ENCODE measurements around the gene ODAD2. TPM values are rescaled to one million over a fixed set of nuclear protein-coding genes. Genes with fewer than 3 reads are reported as not detected.

The ODAD2 gene
- total and polyA plus RNA-seq, 12 donors: 0.41 to 1.7 (median 1.0) TPM; not detected in 5

DNA sequence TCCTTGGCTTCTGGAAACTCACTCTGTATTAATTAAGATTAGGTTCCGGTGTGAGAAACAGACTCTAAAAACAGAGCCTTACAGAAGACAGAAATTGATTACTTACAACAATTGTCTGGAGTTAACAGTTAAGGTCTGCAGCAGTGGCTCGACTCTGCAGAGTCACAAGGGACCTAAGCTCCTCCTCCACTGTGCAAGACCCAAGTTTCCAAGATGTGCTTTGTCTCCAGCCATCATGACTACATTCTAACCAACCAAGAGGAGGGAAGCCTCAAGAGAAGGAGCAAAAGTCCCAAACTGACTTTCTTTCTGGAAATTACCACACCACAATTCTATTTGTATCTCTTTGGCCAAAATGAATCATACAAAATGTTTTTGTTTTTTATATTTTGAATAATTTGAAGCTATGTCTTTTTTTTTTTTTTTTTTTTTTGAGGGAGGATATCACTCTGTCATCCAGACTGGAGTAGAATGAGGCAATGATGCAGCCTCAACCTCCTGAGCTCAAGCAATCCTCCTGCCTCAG lies 14.2 kb upstream of the ODAD2 start:
- intact Hi-C loops (cut with DNase I): no loop called here
- peaks cover 0 to under 1% (median 0%) of the 10 kb centered on the region in 7 donors for H3K27me3 ChIP-seq
- no peak overlapping the region for H3K4me3 ChIP-seq
- H3K27ac ChIP-seq: no peak overlapping the region
- peaks cover 0 to 7% (median 0%) of the 10 kb centered on the region in 11 donors for H3K9me3 ChIP-seq
- DNase-seq (no peak), ATAC-seq (no peak)
- TF ChIP-seq, protein P1, sequence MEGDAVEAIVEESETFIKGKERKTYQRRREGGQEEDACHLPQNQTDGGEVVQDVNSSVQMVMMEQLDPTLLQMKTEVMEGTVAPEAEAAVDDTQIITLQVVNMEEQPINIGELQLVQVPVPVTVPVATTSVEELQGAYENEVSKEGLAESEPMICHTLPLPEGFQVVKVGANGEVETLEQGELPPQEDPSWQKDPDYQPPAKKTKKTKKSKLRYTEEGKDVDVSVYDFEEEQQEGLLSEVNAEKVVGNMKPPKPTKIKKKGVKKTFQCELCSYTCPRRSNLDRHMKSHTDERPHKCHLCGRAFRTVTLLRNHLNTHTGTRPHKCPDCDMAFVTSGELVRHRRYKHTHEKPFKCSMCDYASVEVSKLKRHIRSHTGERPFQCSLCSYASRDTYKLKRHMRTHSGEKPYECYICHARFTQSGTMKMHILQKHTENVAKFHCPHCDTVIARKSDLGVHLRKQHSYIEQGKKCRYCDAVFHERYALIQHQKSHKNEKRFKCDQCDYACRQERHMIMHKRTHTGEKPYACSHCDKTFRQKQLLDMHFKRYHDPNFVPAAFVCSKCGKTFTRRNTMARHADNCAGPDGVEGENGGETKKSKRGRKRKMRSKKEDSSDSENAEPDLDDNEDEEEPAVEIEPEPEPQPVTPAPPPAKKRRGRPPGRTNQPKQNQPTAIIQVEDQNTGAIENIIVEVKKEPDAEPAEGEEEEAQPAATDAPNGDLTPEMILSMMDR (IDR thresholded peaks at IDR 0.05): no peak
- H3K4me1 ChIP-seq: no peaks in the 10 kb centered on the region
- H3K36me3 ChIP-seq: no peaks in the 10 kb centered on the region
- WGBS, 2 donors: 40 to 42% methylated on average over 2 of the region's 2 CpGs

DNA sequence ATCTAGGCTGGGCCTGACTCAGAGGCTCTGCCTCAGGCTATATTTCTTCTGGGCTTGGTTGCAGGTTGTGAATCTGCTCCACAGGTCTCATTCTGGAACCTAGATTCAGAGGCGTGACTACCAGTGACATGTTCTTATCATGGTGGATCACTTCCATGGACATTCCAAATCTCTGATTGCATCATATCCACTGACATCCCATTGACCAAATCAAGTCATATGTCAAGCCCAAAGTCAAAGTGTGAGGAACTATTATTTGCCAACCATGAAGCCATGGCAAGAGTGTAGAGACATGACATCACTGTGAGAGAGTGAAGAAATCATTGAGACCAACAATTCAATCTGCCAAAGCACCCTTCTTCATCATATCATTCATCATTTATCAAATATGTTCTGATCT lies 11.9 kb upstream of the ODAD2 start:
- 87 to 95% methylated on average over 1 of the region's 1 CpG for WGBS, 2 donors
- Histone ChIP-seq H3K9me3 (peaks cover 0 to 7% (median 0%) of the 10 kb centered on the region in 11 donors), H3K4me1 (no peaks in the 10 kb centered on the region), H3K4me3 (no peak overlapping the region), H3K27me3 (peaks cover 0 to 7% (median 0%) of the 10 kb centered on the region in 7 donors), H3K27ac (no peak overlapping the region), H3K36me3 (no peaks in the 10 kb centered on the region)
- DNase-seq: no peak
- no peak for ATAC-seq
- TF ChIP-seq, protein P1 (IDR thresholded peaks at IDR 0.05): no peak
- intact Hi-C loops (cut with DNase I): no loop called here

DNA sequence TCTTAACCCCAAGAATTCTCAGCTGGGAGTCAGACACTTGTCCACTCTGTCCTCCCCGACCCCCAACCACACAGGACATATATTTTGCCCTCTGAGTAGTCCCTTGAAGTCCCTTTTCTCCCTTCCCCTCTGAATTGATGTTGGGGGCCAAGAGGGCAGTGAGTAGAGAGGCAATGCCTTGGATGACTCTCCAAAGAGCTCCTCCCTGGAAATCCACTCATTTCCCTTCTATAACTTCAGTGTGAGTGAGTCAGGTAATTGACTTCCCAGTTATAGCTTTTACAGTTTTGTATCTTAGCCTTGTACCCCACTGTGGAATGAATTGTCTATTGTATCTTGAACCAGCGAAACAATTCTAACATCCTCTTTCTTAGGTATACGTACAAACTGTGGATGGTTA lies 9.2 kb upstream of the ODAD2 start:
- H3K4me1 ChIP-seq: no peaks in the 10 kb centered on the region
- ATAC-seq: no peak
- intact Hi-C loops (cut with DNase I): no loop called here
- H3K36me3 ChIP-seq: no peaks in the 10 kb centered on the region
- TF ChIP-seq, protein P1 (IDR thresholded peaks at IDR 0.05): no peak
- H3K9me3 ChIP-seq: no peaks in the 10 kb centered on the region
- 79 to 81% methylated on average over 3 of the region's 3 CpGs for WGBS, 2 donors
- H3K27ac ChIP-seq: no peak overlapping the region
- H3K4me3 ChIP-seq: no peak overlapping the region
- no peak for DNase-seq
- H3K27me3 ChIP-seq: peaks cover 0 to 7% (median 0%) of the 10 kb centered on the region in 7 donors

DNA sequence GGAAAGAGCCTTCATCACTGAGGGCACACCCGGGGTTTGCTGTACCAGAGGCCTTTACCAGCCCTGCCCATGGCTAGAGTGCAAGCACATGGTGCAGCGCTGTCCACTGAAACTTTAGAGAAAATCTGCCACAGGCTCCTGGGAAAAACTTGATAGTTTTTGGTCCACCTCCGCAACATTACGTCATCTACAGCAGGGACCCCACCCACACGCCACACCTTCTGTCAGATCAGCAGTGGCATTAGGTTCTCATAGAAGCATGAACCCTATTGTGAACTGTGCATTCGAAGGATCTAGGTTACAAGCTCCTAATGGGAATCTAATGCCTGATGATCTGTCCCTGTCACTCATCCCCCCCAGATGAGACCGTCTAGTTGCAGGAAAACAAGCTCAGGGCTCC lies 2.5 kb upstream of the ODAD2 start:
- intact Hi-C loops (cut with DNase I): no loop called here
- DNase-seq (no peak), ATAC-seq (no peak)
- H3K27me3 ChIP-seq: peaks cover 0 to 42% (median 15%) of the 10 kb centered on the region in 7 donors
- no peaks in the 10 kb centered on the region for H3K36me3 ChIP-seq
- peaks cover 0 to 13% (median 0%) of the 10 kb centered on the region in 9 donors for H3K4me1 ChIP-seq
- TF ChIP-seq, protein P1 (IDR thresholded peaks at IDR 0.05): no peak
- no peak overlapping the region for H3K27ac ChIP-seq
- WGBS, 2 donors: 89 to 92% methylated on average over 7 of the region's 7 CpGs
- no peaks in the 10 kb centered on the region for H3K9me3 ChIP-seq
- no peak overlapping the region for H3K4me3 ChIP-seq

Measured in heart right ventricle (tissue), 16 donors.